GM23338 (cell line): Measurements from ENCODE around the gene ASTL. TPM values are rescaled to one million over a fixed set of nuclear protein-coding genes. Genes with fewer than 3 reads are reported as not detected.

Source experiments
- ATAC-seq: fragments of 200-7000 bp; cut with Tn5 transposase; 3 replicates; pipeline ENCODE4 v1.9.1; 2020
- DNase-seq: peaks from one replicate; pipeline ENCODE4 v3.0.0-alpha.2; 2015; ENCODE audit warnings: low spot score
- H2AFZ ChIP-seq: fragments of 200-600 bp; sonication (generic); 2 replicates; pipeline ENCODE4 v1.8.0; 2016; ENCODE audit warnings: antibody characterized with exemption, mild to moderate bottlenecking, moderate library complexity
- H3F3A ChIP-seq: fragments of 200-600 bp; sonication (generic); replicated peaks from 2 replicates; pipeline ENCODE4 v1.8.0; 2017; ENCODE audit warnings: antibody characterized with exemption, mixed run types, low read depth
- H3K27ac ChIP-seq: fragments of 200-600 bp; sonication (generic); 2 replicates; pipeline ENCODE4 v1.6.1; 2016; ENCODE audit warnings: low read depth
- H3K27me3 ChIP-seq: fragments of 200-600 bp; sonication (generic); 2 replicates; pipeline ENCODE4 v1.8.0; 2016; ENCODE audit warnings: mild to moderate bottlenecking, mixed run types, moderate library complexity; ENCODE audit not compliant: insufficient read depth
- H3K36me3 ChIP-seq: fragments of 200-600 bp; sonication (generic); 2 replicates; pipeline ENCODE4 v1.8.0; 2016; ENCODE audit warnings: mild to moderate bottlenecking; ENCODE audit not compliant: insufficient read depth
- H3K4me1 ChIP-seq: fragments of 200-600 bp; sonication (generic); 2 replicates; pipeline ENCODE4 v1.8.0; 2016; ENCODE audit warnings: mild to moderate bottlenecking, moderate library complexity; ENCODE audit not compliant: insufficient read depth
- H3K4me2 ChIP-seq: fragments of 200-600 bp; sonication (generic); 2 replicates; pipeline ENCODE4 v1.7.1; 2017; ENCODE audit warnings: mixed run types
- H3K4me3 ChIP-seq: fragments of 200-600 bp; sonication (generic); 2 replicates; pipeline ENCODE4 v1.6.1; 2016; ENCODE audit warnings: mixed run types
- H3K79me2 ChIP-seq: fragments of 200-600 bp; sonication (generic); replicated peaks from 2 replicates; pipeline ENCODE4 v1.8.0; 2017; ENCODE audit warnings: mild to moderate bottlenecking; ENCODE audit not compliant: insufficient read depth
- H3K9me2 ChIP-seq: fragments of 200-600 bp; sonication (generic); 2 replicates; pipeline ENCODE4 v1.8.0; 2017; ENCODE audit not compliant: insufficient read depth
- H4K20me1 ChIP-seq: fragments of 200-600 bp; sonication (generic); replicated peaks from 2 replicates; pipeline ENCODE4 v1.8.0; 2017; ENCODE audit warnings: mild to moderate bottlenecking; ENCODE audit not compliant: insufficient read depth
- H3K27ac Mint-ChIP-seq: 2 replicates; pipeline ENCODE4 v1.8.0; 2020; ENCODE audit warnings: inconsistent platforms, mild to moderate bottlenecking, moderate library complexity, mixed read lengths
- H3K27me3 Mint-ChIP-seq: 3 replicates; pipeline ENCODE4 v1.8.0; 2022; ENCODE audit warnings: low read depth, mild to moderate bottlenecking, moderate library complexity, mixed read lengths, inconsistent platforms; ENCODE audit not compliant: insufficient read depth, poor library complexity
- H3K36me3 Mint-ChIP-seq: 3 replicates; pipeline ENCODE4 v1.8.0; 2021; ENCODE audit warnings: low read depth, mild to moderate bottlenecking, inconsistent platforms, moderate library complexity, mixed read lengths
- H3K4me1 Mint-ChIP-seq: 3 replicates; pipeline ENCODE4 v1.8.0; 2020; ENCODE audit warnings: mild to moderate bottlenecking, inconsistent platforms, mixed read lengths
- H3K4me3 Mint-ChIP-seq: 3 replicates; pipeline ENCODE4 v1.8.0; 2021; ENCODE audit warnings: moderate library complexity, mild to moderate bottlenecking, inconsistent platforms, mixed read lengths
- H3K9me3 Mint-ChIP-seq: 3 replicates; pipeline ENCODE4 v1.8.0; 2020; ENCODE audit warnings: moderate library complexity, mild to moderate bottlenecking, inconsistent platforms, mixed read lengths
- CREB1 ChIP-seq: fragments of 250-450 bp; sonication (Bioruptor Pico); IDR thresholded peaks from 2 replicates; pipeline ENCODE4 v1.5.0; 2020; ENCODE audit warnings: low read depth, mild to moderate bottlenecking, moderate library complexity
- CTCF ChIP-seq, 2 experiments: fragments of 200-600 bp in 1 of 2; sonication (generic) in 1 of 2; conservative IDR thresholded peaks; 2 replicates each; pipeline versions ENCODE4 v1.5.1 to v1.6.1; 2016 to 2017; ENCODE audit warnings: antibody characterized with exemption in 2 of 2, low read depth in 2 of 2, mild to moderate bottlenecking in 2 of 2, moderate library complexity in 1 of 2
- EZH2 ChIP-seq: fragments of 200-600 bp; sonication (generic); IDR thresholded peaks from one replicate; pipeline ENCODE4 v1.8.0; 2017; ENCODE audit warnings: antibody characterized with exemption, mild to moderate bottlenecking, low read depth; ENCODE audit not compliant: unreplicated experiment
- EZH2phosphoT487 ChIP-seq: fragments of 200-600 bp; sonication (generic); IDR thresholded peaks from one replicate; pipeline ENCODE4 v1.8.1; 2018; ENCODE audit warnings: antibody characterized with exemption; ENCODE audit not compliant: unreplicated experiment
- JUNB ChIP-seq: IDR thresholded peaks from one replicate; pipeline ENCODE4 v1.6.1; 2016; ENCODE audit warnings: antibody characterized with exemption; ENCODE audit not compliant: unreplicated experiment
- NANOG ChIP-seq: IDR thresholded peaks from 2 replicates; pipeline ENCODE4 v1.6.1; 2016; ENCODE audit warnings: antibody characterized with exemption, borderline replicate concordance
- POLR2AphosphoS5 ChIP-seq: IDR thresholded peaks from 2 replicates; pipeline ENCODE4 v1.6.1; 2016; ENCODE audit warnings: antibody characterized with exemption, low read depth
- STAT1 ChIP-seq: IDR thresholded peaks from one replicate; pipeline ENCODE4 v1.6.1; 2016; ENCODE audit warnings: antibody characterized with exemption; ENCODE audit not compliant: unreplicated experiment
- ZNF114 ChIP-seq: fragments of 250-450 bp; sonication (Bioruptor Pico); IDR thresholded peaks from 2 replicates; pipeline ENCODE4 v1.5.0; 2020; ENCODE audit warnings: mild to moderate bottlenecking, moderate library complexity
- ZNF331 ChIP-seq: fragments of 250-450 bp; sonication (Bioruptor Pico); IDR thresholded peaks from 2 replicates; pipeline ENCODE4 v1.5.0; 2020; ENCODE audit warnings: low read depth, mild to moderate bottlenecking, moderate library complexity
- polyA plus RNA-seq: library from polyadenylated mRNA; unstranded; fragments of >200 nt; fragmentation: Nextera tagmentation; extraction: Ambion mirVana; gene quantifications from 2 replicates; pipeline ENCODE4 v1.2.1, GENCODE V29; 2016
- total RNA-seq: library from RNA; depleted of rRNA; stranded (reverse); fragments of >200 nt; shearing (Covaris generic); gene quantifications from 2 replicates; pipeline ENCODE4 v1.2.3, GENCODE V29; 2014
- TF ChIP-seq, protein P1 (sequence below): fragments of 250-450 bp; sonication (Bioruptor Pico); IDR thresholded peaks from 2 replicates; pipeline ENCODE4 v1.5.0; 2020; ENCODE audit warnings: mild to moderate bottlenecking, moderate library complexity
- TF ChIP-seq, protein P2 (sequence below): IDR thresholded peaks from one replicate; pipeline ENCODE4 v1.6.1; 2018; ENCODE audit warnings: antibody characterized with exemption; ENCODE audit not compliant: unreplicated experiment
- TF ChIP-seq, protein P3 (sequence below): IDR thresholded peaks from 2 replicates; pipeline ENCODE4 v1.6.1; 2016; ENCODE audit warnings: antibody characterized with exemption

Gene ASTL
- total and polyA plus RNA-seq, 2 experiments from 2014 or later, result 0.23 TPM; not detected in 1

GRCh38 chr2:96123290-96123689, 15.0 kb downstream of the ASTL start:
- Histone ChIP-seq H3K4me3 (no peak overlapping the region), H3K27me3 (no peaks in the 10 kb centered on the region; the same call in 1 of the 2 replicates), H3K79me2 (no peaks in the 10 kb centered on the region), H3K9me2 (no peaks in the 10 kb centered on the region), H3K4me2 (no peak overlapping the region), H2AFZ (no peak overlapping the region), H4K20me1 (no peaks in the 10 kb centered on the region), H3K36me3 (no peaks in the 10 kb centered on the region), H3K27ac (no peak overlapping the region), H3K4me1 (no peaks in the 10 kb centered on the region), H3F3A (no peaks in the 10 kb centered on the region)
- Mint-ChIP-seq H3K4me1 (peaks cover 11% of the 10 kb centered on the region; the same call in 2 of the 3 replicates), H3K27ac (no peak overlapping the region), H3K4me3 (no peak overlapping the region), H3K36me3 (no peaks in the 10 kb centered on the region; the same call in 2 of the 3 replicates), H3K9me3 (no peaks in the 10 kb centered on the region), H3K27me3 (peaks cover 22% of the 10 kb centered on the region)
- ATAC-seq, result no peak
- DNase-seq, result no peak
- TF ChIP-seq, protein P1, sequence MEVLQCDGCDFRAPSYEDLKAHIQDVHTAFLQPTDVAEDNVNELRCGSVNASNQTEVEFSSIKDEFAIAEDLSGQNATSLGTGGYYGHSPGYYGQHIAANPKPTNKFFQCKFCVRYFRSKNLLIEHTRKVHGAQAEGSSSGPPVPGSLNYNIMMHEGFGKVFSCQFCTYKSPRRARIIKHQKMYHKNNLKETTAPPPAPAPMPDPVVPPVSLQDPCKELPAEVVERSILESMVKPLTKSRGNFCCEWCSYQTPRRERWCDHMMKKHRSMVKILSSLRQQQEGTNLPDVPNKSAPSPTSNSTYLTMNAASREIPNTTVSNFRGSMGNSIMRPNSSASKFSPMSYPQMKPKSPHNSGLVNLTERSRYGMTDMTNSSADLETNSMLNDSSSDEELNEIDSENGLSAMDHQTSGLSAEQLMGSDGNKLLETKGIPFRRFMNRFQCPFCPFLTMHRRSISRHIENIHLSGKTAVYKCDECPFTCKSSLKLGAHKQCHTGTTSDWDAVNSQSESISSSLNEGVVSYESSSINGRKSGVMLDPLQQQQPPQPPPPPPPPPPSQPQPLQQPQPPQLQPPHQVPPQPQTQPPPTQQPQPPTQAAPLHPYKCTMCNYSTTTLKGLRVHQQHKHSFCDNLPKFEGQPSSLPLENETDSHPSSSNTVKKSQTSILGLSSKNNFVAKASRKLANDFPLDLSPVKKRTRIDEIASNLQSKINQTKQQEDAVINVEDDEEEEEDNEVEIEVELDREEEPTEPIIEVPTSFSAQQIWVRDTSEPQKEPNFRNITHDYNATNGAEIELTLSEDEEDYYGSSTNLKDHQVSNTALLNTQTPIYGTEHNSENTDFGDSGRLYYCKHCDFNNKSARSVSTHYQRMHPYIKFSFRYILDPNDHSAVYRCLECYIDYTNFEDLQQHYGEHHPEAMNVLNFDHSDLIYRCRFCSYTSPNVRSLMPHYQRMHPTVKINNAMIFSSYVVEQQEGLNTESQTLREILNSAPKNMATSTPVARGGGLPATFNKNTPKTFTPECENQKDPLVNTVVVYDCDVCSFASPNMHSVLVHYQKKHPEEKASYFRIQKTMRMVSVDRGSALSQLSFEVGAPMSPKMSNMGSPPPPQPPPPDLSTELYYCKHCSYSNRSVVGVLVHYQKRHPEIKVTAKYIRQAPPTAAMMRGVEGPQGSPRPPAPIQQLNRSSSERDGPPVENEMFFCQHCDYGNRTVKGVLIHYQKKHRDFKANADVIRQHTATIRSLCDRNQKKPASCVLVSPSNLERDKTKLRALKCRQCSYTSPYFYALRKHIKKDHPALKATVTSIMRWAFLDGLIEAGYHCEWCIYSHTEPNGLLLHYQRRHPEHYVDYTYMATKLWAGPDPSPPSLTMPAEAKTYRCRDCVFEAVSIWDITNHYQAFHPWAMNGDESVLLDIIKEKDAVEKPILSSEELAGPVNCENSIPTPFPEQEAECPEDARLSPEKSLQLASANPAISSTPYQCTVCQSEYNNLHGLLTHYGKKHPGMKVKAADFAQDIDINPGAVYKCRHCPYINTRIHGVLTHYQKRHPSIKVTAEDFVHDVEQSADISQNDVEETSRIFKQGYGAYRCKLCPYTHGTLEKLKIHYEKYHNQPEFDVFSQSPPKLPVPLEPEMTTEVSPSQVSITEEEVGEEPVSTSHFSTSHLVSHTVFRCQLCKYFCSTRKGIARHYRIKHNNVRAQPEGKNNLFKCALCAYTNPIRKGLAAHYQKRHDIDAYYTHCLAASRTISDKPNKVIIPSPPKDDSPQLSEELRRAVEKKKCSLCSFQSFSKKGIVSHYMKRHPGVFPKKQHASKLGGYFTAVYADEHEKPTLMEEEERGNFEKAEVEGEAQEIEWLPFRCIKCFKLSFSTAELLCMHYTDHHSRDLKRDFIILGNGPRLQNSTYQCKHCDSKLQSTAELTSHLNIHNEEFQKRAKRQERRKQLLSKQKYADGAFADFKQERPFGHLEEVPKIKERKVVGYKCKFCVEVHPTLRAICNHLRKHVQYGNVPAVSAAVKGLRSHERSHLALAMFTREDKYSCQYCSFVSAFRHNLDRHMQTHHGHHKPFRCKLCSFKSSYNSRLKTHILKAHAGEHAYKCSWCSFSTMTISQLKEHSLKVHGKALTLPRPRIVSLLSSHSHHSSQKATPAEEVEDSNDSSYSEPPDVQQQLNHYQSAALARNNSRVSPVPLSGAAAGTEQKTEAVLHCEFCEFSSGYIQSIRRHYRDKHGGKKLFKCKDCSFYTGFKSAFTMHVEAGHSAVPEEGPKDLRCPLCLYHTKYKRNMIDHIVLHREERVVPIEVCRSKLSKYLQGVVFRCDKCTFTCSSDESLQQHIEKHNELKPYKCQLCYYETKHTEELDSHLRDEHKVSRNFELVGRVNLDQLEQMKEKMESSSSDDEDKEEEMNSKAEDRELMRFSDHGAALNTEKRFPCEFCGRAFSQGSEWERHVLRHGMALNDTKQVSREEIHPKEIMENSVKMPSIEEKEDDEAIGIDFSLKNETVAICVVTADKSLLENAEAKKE (CRISPR knock-in tag), result no peak
- TF ChIP-seq STAT1 (no peak), ZNF331 (CRISPR knock-in tag) (no peak), JUNB (no peak), POLR2AphosphoS5 (no peak), EZH2phosphoT487 (no peak), CTCF (conservative IDR thresholded peaks at IDR 0.05; ENCODE audit: low read depth in 2 of 2) (no peak), CREB1 (no peak), NANOG (no peak), EZH2 (no peak), ZNF114 (CRISPR knock-in tag) (no peak)
- TF ChIP-seq, protein P2, sequence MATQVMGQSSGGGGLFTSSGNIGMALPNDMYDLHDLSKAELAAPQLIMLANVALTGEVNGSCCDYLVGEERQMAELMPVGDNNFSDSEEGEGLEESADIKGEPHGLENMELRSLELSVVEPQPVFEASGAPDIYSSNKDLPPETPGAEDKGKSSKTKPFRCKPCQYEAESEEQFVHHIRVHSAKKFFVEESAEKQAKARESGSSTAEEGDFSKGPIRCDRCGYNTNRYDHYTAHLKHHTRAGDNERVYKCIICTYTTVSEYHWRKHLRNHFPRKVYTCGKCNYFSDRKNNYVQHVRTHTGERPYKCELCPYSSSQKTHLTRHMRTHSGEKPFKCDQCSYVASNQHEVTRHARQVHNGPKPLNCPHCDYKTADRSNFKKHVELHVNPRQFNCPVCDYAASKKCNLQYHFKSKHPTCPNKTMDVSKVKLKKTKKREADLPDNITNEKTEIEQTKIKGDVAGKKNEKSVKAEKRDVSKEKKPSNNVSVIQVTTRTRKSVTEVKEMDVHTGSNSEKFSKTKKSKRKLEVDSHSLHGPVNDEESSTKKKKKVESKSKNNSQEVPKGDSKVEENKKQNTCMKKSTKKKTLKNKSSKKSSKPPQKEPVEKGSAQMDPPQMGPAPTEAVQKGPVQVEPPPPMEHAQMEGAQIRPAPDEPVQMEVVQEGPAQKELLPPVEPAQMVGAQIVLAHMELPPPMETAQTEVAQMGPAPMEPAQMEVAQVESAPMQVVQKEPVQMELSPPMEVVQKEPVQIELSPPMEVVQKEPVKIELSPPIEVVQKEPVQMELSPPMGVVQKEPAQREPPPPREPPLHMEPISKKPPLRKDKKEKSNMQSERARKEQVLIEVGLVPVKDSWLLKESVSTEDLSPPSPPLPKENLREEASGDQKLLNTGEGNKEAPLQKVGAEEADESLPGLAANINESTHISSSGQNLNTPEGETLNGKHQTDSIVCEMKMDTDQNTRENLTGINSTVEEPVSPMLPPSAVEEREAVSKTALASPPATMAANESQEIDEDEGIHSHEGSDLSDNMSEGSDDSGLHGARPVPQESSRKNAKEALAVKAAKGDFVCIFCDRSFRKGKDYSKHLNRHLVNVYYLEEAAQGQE, result no peak
- TF ChIP-seq, protein P3, sequence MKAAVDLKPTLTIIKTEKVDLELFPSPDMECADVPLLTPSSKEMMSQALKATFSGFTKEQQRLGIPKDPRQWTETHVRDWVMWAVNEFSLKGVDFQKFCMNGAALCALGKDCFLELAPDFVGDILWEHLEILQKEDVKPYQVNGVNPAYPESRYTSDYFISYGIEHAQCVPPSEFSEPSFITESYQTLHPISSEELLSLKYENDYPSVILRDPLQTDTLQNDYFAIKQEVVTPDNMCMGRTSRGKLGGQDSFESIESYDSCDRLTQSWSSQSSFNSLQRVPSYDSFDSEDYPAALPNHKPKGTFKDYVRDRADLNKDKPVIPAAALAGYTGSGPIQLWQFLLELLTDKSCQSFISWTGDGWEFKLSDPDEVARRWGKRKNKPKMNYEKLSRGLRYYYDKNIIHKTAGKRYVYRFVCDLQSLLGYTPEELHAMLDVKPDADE, result no peak
